MCF 10A (cell line): ENCODE data around the gene TRIM62. TPM values are rescaled to one million over a fixed set of nuclear protein-coding genes. Genes with fewer than 3 reads are reported as not detected.

ENCODE experiments used
- BruUV-seq: library from RNA; stranded (reverse); fragments of 400-500 nt; replicated peaks from 2 replicates; lab custom pipeline; 2021; lab: Mats Ljungman, UMichigan
- CTCF ChIA-PET: fragments of 300-600 bp; sonication (Branson Sonifier 250); formaldehyde crosslinking; extraction: SDS; loops from one replicate; lab custom pipeline; 2021; ENCODE audit warnings: antibody characterized with exemption, inconsistent platforms; lab: Yijun Ruan, JAX
- POLR2A ChIA-PET: fragments of 300-600, 350-650 bp; sonication (Branson Sonifier 250); formaldehyde crosslinking; extraction: SDS; loops from one replicate; lab custom pipeline; 2020; ENCODE audit warnings: antibody characterized with exemption, inconsistent platforms; lab: Yijun Ruan, JAX
- DNase-seq: peaks from one replicate; pipeline ENCODE4 v3.0.0-alpha.2; 2018; ENCODE audit not compliant: unreplicated experiment
- H3K27ac Mint-ChIP-seq: one replicate; pipeline ENCODE4 v1.8.0; 2022; ENCODE audit warnings: mild to moderate bottlenecking, low read depth, mixed read lengths; ENCODE audit not compliant: unreplicated experiment
- H3K27me3 Mint-ChIP-seq: one replicate; pipeline ENCODE4 v1.8.0; 2022; ENCODE audit warnings: mixed read lengths; ENCODE audit not compliant: insufficient read depth, unreplicated experiment
- H3K36me3 Mint-ChIP-seq: one replicate; pipeline ENCODE4 v1.8.0; 2022; ENCODE audit warnings: mild to moderate bottlenecking, moderate library complexity, mixed read lengths; ENCODE audit not compliant: insufficient read depth, unreplicated experiment
- H3K4me1 Mint-ChIP-seq: one replicate; pipeline ENCODE4 v1.8.0; 2022; ENCODE audit warnings: mixed read lengths; ENCODE audit not compliant: insufficient read depth, unreplicated experiment
- H3K4me3 Mint-ChIP-seq: one replicate; pipeline ENCODE4 v1.8.0; 2022; ENCODE audit warnings: mild to moderate bottlenecking, moderate library complexity, mixed read lengths; ENCODE audit not compliant: unreplicated experiment
- H3K9me3 Mint-ChIP-seq: one replicate; pipeline ENCODE4 v1.8.0; 2022; ENCODE audit warnings: mixed read lengths; ENCODE audit not compliant: unreplicated experiment
- CTCF ChIP-seq: fragments of 200-600 bp; IDR thresholded peaks from one replicate; pipeline ENCODE4 v1.8.0; 2022; ENCODE audit warnings: antibody characterized with exemption, mild to moderate bottlenecking; ENCODE audit not compliant: unreplicated experiment
- intact Hi-C: fragments of 100-400 bp; cut with micrococcal nuclease; formaldehyde crosslinking; loops from 2 replicates; pipeline ENCODE4 v1.14.1; 2022
- total RNA-seq: library from RNA; stranded (reverse); gene quantifications from 2 replicates; pipeline ENCODE4 v1.2.3, GENCODE V29; 2022

The TRIM62 gene
- total RNA-seq, 1 experiment from 2014 or later = 2.4 TPM

GRCh38 chr1:33177996-33178540 is 3.8 kb downstream of the TRIM62 start:
- DNase-seq = no peak
- Mint-ChIP-seq H3K9me3 (no peaks in the 10 kb centered on the region), H3K27me3 (no peaks in the 10 kb centered on the region), H3K4me3 (no peak overlapping the region), H3K27ac (no peak overlapping the region), H3K36me3 (no peaks in the 10 kb centered on the region), H3K4me1 (peaks cover 14% of the 10 kb centered on the region)
- TF ChIP-seq CTCF = no peak
- BruUV-seq = no TSS peak
- ChIA-PET CTCF (interaction anchor here (0.8 to 1.0 kb wide), 2 partner anchors 8 to 291 kb away, joined by 3 to 4 read pairs; no protein-coding TSS in a partner anchor), POLR2A (no interaction called here)
- intact Hi-C loops = no loop called here

GRCh38 chr1:33176887-33177286 is 5.0 kb downstream of the TRIM62 start:
- DNase-seq = no peak
- H3K9me3 Mint-ChIP-seq = no peaks in the 10 kb centered on the region
- no peak overlapping the region for H3K27ac Mint-ChIP-seq
- peaks cover 14% of the 10 kb centered on the region for H3K4me1 Mint-ChIP-seq
- TF ChIP-seq CTCF = no peak
- ChIA-PET POLR2A (no interaction called here), CTCF (no interaction called here)
- H3K27me3 Mint-ChIP-seq = no peaks in the 10 kb centered on the region
- no TSS peak for BruUV-seq
- H3K4me3 Mint-ChIP-seq = no peak overlapping the region
- H3K36me3 Mint-ChIP-seq = no peaks in the 10 kb centered on the region
- intact Hi-C loops = no loop called here

DNA sequence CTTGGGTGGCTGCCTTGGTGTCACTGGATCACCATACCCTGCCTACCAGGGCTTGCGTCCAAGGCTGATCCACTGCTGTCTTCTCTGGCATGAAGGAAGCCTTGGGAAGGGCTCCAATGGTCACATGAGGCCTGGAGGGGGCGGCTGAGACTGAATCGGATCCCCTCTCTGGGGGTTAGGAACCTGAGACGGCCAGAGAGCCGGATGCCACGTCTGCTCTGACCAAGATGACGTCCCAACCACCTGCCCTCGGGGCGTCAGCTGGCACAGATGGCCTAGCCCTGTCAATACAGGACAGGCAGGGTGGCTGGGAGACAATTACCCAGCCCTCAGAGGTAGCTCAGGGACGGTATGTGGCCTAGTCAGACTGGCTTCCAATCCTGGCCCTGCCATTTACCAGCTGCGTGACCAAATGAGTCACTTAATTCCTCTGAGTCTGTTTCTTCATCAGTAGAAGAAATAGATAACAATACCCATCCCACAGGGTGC is 5.4 kb downstream of the TRIM62 start:
- Mint-ChIP-seq H3K27me3 (no peaks in the 10 kb centered on the region), H3K4me3 (no peak overlapping the region), H3K4me1 (peaks cover 14% of the 10 kb centered on the region), H3K36me3 (no peaks in the 10 kb centered on the region), H3K27ac (no peak overlapping the region), H3K9me3 (no peaks in the 10 kb centered on the region)
- CTCF ChIA-PET = no interaction called here
- no TSS peak for BruUV-seq
- TF ChIP-seq CTCF = no peak
- intact Hi-C loops = no loop called here
- no peak for DNase-seq
- POLR2A ChIA-PET = interaction anchor here (0.6 kb wide), 1 partner anchor 782 kb away, joined by 3 read pairs; the partner anchor contains the start of gene BSDC1

GRCh38 chr1:33175865-33176264 is 6.0 kb downstream of the TRIM62 start:
- CTCF ChIA-PET = no interaction called here
- Mint-ChIP-seq H3K4me3 (no peak overlapping the region), H3K4me1 (peaks cover 13% of the 10 kb centered on the region), H3K36me3 (no peaks in the 10 kb centered on the region), H3K9me3 (no peaks in the 10 kb centered on the region), H3K27ac (no peak overlapping the region), H3K27me3 (no peaks in the 10 kb centered on the region)
- DNase-seq = no peak
- POLR2A ChIA-PET = interaction anchor here (0.6 kb wide), 1 partner anchor 781 kb away, joined by 3 read pairs; the partner anchor contains the start of gene BSDC1
- intact Hi-C loops = no loop called here
- no peak for TF ChIP-seq CTCF
- no TSS peak for BruUV-seq
